ENCODE data around the gene SND1.

GRCh38 chr7:128076196-128076795, 424.3 kb downstream of the SND1 start:
- TF ChIP-seq CTCF (IDR thresholded peaks at IDR 0.05): no peak
- TF ChIP-seq POLR2A (IDR thresholded peaks at IDR 0.05): no peak

Measured in right lobe of liver (tissue), 4 donors.